ENCODE measurements around the gene EIF2B2. TPM values are rescaled to one million over a fixed set of nuclear protein-coding genes. Genes with fewer than 3 reads are reported as not detected.

Gene EIF2B2
- total RNA-seq, 1 donor from 2014 or later, result 38.4 TPM

GRCh38 chr14:74975059-74975810, 27.5 kb upstream of the EIF2B2 start:
- DNase-seq (ENCODE audit: low spot score), result no peak
- no peak overlapping the region for H3K4me3 Mint-ChIP-seq (ENCODE audit: unreplicated experiment)
- no peaks in the 10 kb centered on the region for H3K36me3 Mint-ChIP-seq (ENCODE audit: low read depth)
- TF ChIP-seq, protein P1, sequence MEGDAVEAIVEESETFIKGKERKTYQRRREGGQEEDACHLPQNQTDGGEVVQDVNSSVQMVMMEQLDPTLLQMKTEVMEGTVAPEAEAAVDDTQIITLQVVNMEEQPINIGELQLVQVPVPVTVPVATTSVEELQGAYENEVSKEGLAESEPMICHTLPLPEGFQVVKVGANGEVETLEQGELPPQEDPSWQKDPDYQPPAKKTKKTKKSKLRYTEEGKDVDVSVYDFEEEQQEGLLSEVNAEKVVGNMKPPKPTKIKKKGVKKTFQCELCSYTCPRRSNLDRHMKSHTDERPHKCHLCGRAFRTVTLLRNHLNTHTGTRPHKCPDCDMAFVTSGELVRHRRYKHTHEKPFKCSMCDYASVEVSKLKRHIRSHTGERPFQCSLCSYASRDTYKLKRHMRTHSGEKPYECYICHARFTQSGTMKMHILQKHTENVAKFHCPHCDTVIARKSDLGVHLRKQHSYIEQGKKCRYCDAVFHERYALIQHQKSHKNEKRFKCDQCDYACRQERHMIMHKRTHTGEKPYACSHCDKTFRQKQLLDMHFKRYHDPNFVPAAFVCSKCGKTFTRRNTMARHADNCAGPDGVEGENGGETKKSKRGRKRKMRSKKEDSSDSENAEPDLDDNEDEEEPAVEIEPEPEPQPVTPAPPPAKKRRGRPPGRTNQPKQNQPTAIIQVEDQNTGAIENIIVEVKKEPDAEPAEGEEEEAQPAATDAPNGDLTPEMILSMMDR (IDR thresholded peaks at IDR 0.05), result no peak
- H3K27ac Mint-ChIP-seq (ENCODE audit: unreplicated experiment), result no peak overlapping the region
- H3K9me3 Mint-ChIP-seq (ENCODE audit: low read depth), result no peaks in the 10 kb centered on the region
- H3K4me1 Mint-ChIP-seq (ENCODE audit: low read depth), result peaks cover 33% of the 10 kb centered on the region
- H3K27me3 Mint-ChIP-seq (ENCODE audit: low read depth), result no peaks in the 10 kb centered on the region

DNA sequence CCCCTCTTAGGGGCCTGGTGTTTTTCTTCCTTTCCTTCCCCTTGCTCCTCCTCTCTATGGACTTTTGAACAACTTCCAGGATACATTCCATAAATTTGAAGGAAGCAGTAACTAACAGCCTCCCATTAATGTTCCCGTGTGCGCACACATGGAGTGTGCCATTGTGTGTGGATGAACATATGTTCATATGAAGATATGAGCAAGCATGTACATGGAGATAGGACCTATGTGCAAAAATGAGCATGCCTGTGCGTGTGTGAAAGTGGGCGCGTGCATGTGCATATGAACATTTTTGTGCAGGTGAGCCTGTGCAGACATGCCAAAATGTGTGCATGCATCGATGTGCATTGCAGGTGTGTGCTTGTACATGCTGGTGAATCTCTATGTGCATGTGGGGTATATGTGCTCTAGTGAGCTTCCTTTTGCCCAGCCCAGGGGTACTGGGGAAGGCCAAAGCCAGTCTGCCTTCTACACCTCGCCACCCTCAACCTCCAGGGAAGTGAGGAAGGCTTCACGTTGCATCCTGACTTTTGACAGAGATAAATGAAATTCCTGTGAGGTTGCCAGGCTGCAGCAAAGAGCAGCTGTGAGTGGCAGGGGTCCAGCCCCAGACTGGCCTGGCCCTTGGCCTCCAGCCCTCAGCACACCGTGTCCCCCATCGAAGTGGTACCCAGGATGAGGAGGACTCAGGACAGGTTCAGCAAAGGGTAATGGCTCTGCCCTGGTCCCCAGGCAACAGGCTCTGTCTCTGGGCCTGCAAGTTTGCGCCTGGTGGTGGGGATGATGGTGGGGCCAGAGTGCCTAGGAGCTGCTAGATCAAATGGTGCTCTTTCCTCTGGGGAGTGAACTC, 26.2 kb upstream of the EIF2B2 start:
- Mint-ChIP-seq H3K36me3 (ENCODE audit: low read depth) (no peaks in the 10 kb centered on the region), H3K27ac (ENCODE audit: unreplicated experiment) (no peak overlapping the region), H3K4me3 (ENCODE audit: unreplicated experiment) (no peak overlapping the region), H3K27me3 (ENCODE audit: low read depth) (no peaks in the 10 kb centered on the region), H3K4me1 (ENCODE audit: low read depth) (peaks cover 46% of the 10 kb centered on the region), H3K9me3 (ENCODE audit: low read depth) (no peaks in the 10 kb centered on the region)
- no peak for DNase-seq (ENCODE audit: low spot score)
- TF ChIP-seq, protein P1 (IDR thresholded peaks at IDR 0.05), result no peak

GRCh38 chr14:74977164-74977900, 25.4 kb upstream of the EIF2B2 start:
- TF ChIP-seq, protein P1 (IDR thresholded peaks at IDR 0.05), result no peak
- no peaks in the 10 kb centered on the region for H3K27me3 Mint-ChIP-seq (ENCODE audit: low read depth)
- H3K4me3 Mint-ChIP-seq (ENCODE audit: unreplicated experiment), result no peak overlapping the region
- H3K27ac Mint-ChIP-seq (ENCODE audit: unreplicated experiment), result no peak overlapping the region
- DNase-seq (ENCODE audit: low spot score), result no peak
- H3K9me3 Mint-ChIP-seq (ENCODE audit: low read depth), result no peaks in the 10 kb centered on the region
- peaks cover 54% of the 10 kb centered on the region for H3K4me1 Mint-ChIP-seq (ENCODE audit: low read depth)
- no peaks in the 10 kb centered on the region for H3K36me3 Mint-ChIP-seq (ENCODE audit: low read depth)

DNA sequence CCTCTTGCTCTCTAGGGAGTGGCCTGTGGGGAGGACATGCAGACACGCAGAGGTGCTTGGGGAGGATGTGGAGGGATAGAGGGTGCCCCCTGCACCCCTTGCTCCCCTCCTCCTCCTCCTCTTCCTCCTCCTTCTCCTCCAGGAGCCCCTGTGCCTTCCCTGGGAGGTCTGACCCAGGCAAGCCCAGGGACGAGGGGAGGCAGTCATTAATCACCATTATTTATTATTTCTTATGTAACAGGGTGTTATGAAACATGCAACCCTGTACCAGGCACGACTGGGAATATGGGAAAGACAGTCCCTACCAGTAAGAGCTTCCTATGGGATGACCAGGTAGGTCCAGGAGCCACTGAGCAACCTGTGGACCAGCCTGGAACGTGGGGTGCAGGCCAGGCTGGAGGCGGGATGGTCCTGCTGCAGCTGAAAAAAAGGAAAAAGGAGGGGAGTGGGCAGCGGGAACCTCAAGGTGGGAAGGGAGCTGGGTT, 24.8 kb upstream of the EIF2B2 start:
- TF ChIP-seq, protein P1 (IDR thresholded peaks at IDR 0.05), result no peak
- Mint-ChIP-seq H3K4me3 (ENCODE audit: unreplicated experiment) (no peak overlapping the region), H3K9me3 (ENCODE audit: low read depth) (no peaks in the 10 kb centered on the region), H3K27ac (ENCODE audit: unreplicated experiment) (no peak overlapping the region), H3K4me1 (ENCODE audit: low read depth) (peaks cover 60% of the 10 kb centered on the region), H3K27me3 (ENCODE audit: low read depth) (no peaks in the 10 kb centered on the region), H3K36me3 (ENCODE audit: low read depth) (no peaks in the 10 kb centered on the region)
- no peak for DNase-seq (ENCODE audit: low spot score)
